Measurements from ENCODE around the gene ZNF407. TPM values are rescaled to one million over a fixed set of nuclear protein-coding genes. Genes with fewer than 3 reads are reported as not detected.

Gene ZNF407
- total and polyA plus RNA-seq, 11 donors = 3.8 to 14.7 (median 11.5) TPM

GRCh38 chr18:74975001-74975400 lies 377.3 kb downstream of the ZNF407 start:
- no peak overlapping the region for H3K4me3 ChIP-seq
- intact Hi-C loops (cut with DNase I) = no loop called here
- DNase-seq (no peak), ATAC-seq (no peak)
- no peaks in the 10 kb centered on the region for H3K9me3 ChIP-seq
- WGBS, 4 donors = 91 to 97% (median 96%) methylated on average over 5 of the region's 5 CpGs
- H3K4me1 ChIP-seq = peaks cover 0 to 4% (median 0%) of the 10 kb centered on the region in 12 donors
- H3K27ac ChIP-seq = no peak overlapping the region
- no peaks in the 10 kb centered on the region for H3K27me3 ChIP-seq
- no peaks in the 10 kb centered on the region for H3K36me3 ChIP-seq
- no peak for TF ChIP-seq CTCF (IDR thresholded peaks at IDR 0.05)

DNA sequence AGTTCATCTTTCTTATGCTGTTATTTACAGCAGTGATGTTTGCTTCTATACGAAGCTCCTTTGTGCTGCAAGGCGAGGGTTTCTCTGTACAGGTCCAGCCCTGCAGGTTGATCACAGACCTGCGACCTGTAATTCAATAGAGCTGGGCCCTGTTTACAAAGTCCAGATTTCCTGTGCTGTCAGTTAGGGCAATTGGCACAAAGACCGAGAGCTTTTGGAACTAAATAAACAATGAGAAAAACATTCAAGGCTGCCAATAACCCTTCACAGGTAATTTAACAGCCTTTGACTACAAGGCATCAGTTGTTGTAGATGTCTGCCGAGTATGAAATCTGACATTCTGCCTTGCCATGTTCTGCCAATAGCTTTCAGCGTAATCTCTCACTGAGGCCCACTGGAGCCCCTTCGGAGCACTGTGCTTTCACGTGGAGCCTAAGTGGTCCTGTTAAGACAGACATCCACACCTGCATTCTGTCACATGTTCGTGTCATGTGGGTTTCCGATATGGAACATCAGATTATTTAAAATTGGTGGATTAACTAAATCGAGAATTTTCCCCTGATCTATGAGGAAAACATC lies 378.8 kb downstream of the ZNF407 start:
- Histone ChIP-seq H3K9me3 (no peaks in the 10 kb centered on the region), H3K27ac (no peak overlapping the region), H3K4me1 (peaks cover 0 to 1% (median 0%) of the 10 kb centered on the region in 12 donors), H3K4me3 (no peak overlapping the region), H3K27me3 (no peaks in the 10 kb centered on the region), H3K36me3 (peaks cover 0 to 4% (median 0%) of the 10 kb centered on the region in 9 donors)
- intact Hi-C loops (cut with DNase I) = no loop called here
- no peak for ATAC-seq
- DNase-seq = no peak
- TF ChIP-seq POLR2A (IDR thresholded peaks at IDR 0.05) (no peak), CTCF (IDR thresholded peaks at IDR 0.05) (no peak)
- 80 to 83% (median 82%) methylated on average over 11 of the region's 11 CpGs for WGBS, 4 donors

DNA sequence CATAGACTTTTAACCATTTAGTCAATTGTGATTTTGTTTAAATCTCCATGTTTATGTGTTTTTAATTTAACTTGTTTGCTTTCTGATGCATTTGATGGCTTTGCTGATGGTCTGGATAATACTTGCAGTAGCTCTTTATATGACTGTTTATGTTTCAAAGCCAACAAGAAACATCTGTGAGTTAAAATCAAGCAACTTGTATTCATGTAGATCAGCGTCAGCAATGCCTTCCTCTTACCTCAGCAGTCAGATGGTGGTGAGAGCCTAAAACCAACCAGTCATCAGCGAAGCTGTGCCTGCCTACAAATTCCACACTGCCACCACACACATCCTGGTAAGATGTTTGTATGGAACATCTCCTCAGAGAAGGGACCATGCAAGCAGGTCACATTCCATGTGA lies 379.4 kb downstream of the ZNF407 start:
- Histone ChIP-seq H3K27ac (no peak overlapping the region), H3K4me3 (no peak overlapping the region), H3K4me1 (no peaks in the 10 kb centered on the region), H3K27me3 (no peaks in the 10 kb centered on the region), H3K9me3 (no peaks in the 10 kb centered on the region), H3K36me3 (peaks cover 0 to 4% (median 0%) of the 10 kb centered on the region in 9 donors)
- ATAC-seq (no peak), DNase-seq (no peak)
- 95 to 98% (median 96%) methylated on average over 2 of the region's 2 CpGs for WGBS, 4 donors
- intact Hi-C loops (cut with DNase I) = no loop called here
- no peak for TF ChIP-seq POLR2A (IDR thresholded peaks at IDR 0.05)
- TF ChIP-seq CTCF (IDR thresholded peaks at IDR 0.05) = no peak

GRCh38 chr18:74980669-74981068 lies 383.0 kb downstream of the ZNF407 start:
- Histone ChIP-seq H3K9me3 (no peaks in the 10 kb centered on the region), H3K4me1 (peaks cover 0 to 11% (median 0%) of the 10 kb centered on the region in 12 donors), H3K4me3 (no peak overlapping the region), H3K27ac (no peak overlapping the region), H3K36me3 (peaks cover 0 to 4% (median 0%) of the 10 kb centered on the region in 9 donors), H3K27me3 (no peaks in the 10 kb centered on the region)
- DNase-seq (no peak), ATAC-seq (no peak)
- no peak for TF ChIP-seq CTCF (IDR thresholded peaks at IDR 0.05)
- no peak for TF ChIP-seq POLR2A (IDR thresholded peaks at IDR 0.05)
- intact Hi-C loops (cut with DNase I) = no loop called here
- WGBS, 4 donors = 83 to 93% (median 88%) methylated on average over 6 of the region's 6 CpGs

Measured in heart left ventricle (tissue), 16 donors.